SKM-1 (cell line): Measurements from ENCODE around the gene LBX2.
A peak's percentile ranks its signal among the peaks of the same experiment; 100 is the strongest.

Source experiments
- DNase-seq: peaks from one replicate; lab custom pipeline; 2025; ENCODE audit not compliant: unreplicated experiment; lab: John Stamatoyannopoulos, UW

Gene LBX2

GRCh38 chr2:74526649-74527230 is 27.3 kb upstream of the LBX2 start:
- no peak for DNase-seq

GRCh38 chr2:74525717-74526648 is 26.6 kb upstream of the LBX2 start, which contains the start of gene DQX1:
DQX1 (minus strand) TSS chr2:74526231; CDS start chr2:74525729, 502 bp downstream.
- DNase-seq, result peak; percentile 49

- DNase-seq, result no peak
Measured at GRCh38 chr2:74524955-74525716, 25.7 kb upstream of the LBX2 start.

GRCh38 chr2:74524005-74524404 is 24.6 kb upstream of the LBX2 start:
- no peak for DNase-seq

GRCh38 chr2:74522516-74522915 is 23.1 kb upstream of the LBX2 start:
- no peak for DNase-seq

GRCh38 chr2:74516650-74517049 is 17.2 kb upstream of the LBX2 start:
- DNase-seq, result no peak

- DNase-seq, result no peak
Measured at GRCh38 chr2:74515981-74516633, 16.7 kb upstream of the LBX2 start.

GRCh38 chr2:74515271-74515980 is 16.0 kb upstream of the LBX2 start:
- DNase-seq, result no peak

- DNase-seq, result no peak
Measured at GRCh38 chr2:74514368-74515270, 15.2 kb upstream of the LBX2 start, which contains the start of gene TLX2. TLX2 (plus strand) TSS chr2:74514450; CDS start chr2:74514807, 357 bp downstream.

GRCh38 chr2:74513605-74514367 is 14.4 kb upstream of the LBX2 start:
- no peak for DNase-seq

GRCh38 chr2:74512744-74513604 is 13.6 kb upstream of the LBX2 start:
- no peak for DNase-seq

- no peak for DNase-seq
Measured at GRCh38 chr2:74511104-74511989, 11.9 kb upstream of the LBX2 start.

GRCh38 chr2:74510272-74510671 is 10.9 kb upstream of the LBX2 start:
- DNase-seq, result no peak

- DNase-seq, result no peak
Measured at GRCh38 chr2:74507926-74508520, 8.6 kb upstream of the LBX2 start.

GRCh38 chr2:74507145-74507925 is 7.9 kb upstream of the LBX2 start, which contains the start of gene PCGF1:
PCGF1 (minus strand) TSS chr2:74507695; CDS start chr2:74507668, 27 bp downstream.
- peak; percentile 95 for DNase-seq
